NCI-H146 (cell line): Measurements from ENCODE around the gene OSCP1.

ENCODE experiments used
- DNase-seq: peaks from one replicate; lab custom pipeline; 2025; lab: John Stamatoyannopoulos, UW

The OSCP1 gene

GRCh38 chr1:36447450-36447849, 2.8 kb downstream of the OSCP1 start:
- no peak for DNase-seq

- no peak for DNase-seq
Measured at GRCh38 chr1:36446746-36447145, 3.5 kb downstream of the OSCP1 start.

GRCh38 chr1:36446271-36446670, 4.0 kb downstream of the OSCP1 start:
- peak; percentile 5 for DNase-seq

- no peak for DNase-seq
Measured at GRCh38 chr1:36443297-36443696, 7.0 kb downstream of the OSCP1 start.

- DNase-seq, result no peak
Measured at GRCh38 chr1:36442337-36442736, 7.9 kb downstream of the OSCP1 start.

- DNase-seq, result no peak
Measured at GRCh38 chr1:36440646-36441045, 9.6 kb downstream of the OSCP1 start.

- DNase-seq, result no peak
Measured at GRCh38 chr1:36440044-36440443, 10.2 kb downstream of the OSCP1 start.

GRCh38 chr1:36438715-36439114, 11.5 kb downstream of the OSCP1 start:
- DNase-seq, result no peak

GRCh38 chr1:36436821-36437220, 13.4 kb downstream of the OSCP1 start:
- no peak for DNase-seq

- DNase-seq, result no peak
Measured at GRCh38 chr1:36433102-36433501, 17.1 kb downstream of the OSCP1 start.

- DNase-seq, result no peak
Measured at GRCh38 chr1:36432616-36433015, 17.6 kb downstream of the OSCP1 start.

GRCh38 chr1:36425791-36426190, 24.5 kb downstream of the OSCP1 start:
- no peak for DNase-seq

GRCh38 chr1:36421649-36422048, 28.6 kb downstream of the OSCP1 start:
- no peak for DNase-seq

GRCh38 chr1:36420836-36421317, 29.4 kb downstream of the OSCP1 start:
- peak; percentile 55 for DNase-seq

GRCh38 chr1:36420409-36420808, 29.8 kb downstream of the OSCP1 start:
- no peak for DNase-seq

- no peak for DNase-seq
Measured at GRCh38 chr1:36419569-36419968, 30.7 kb downstream of the OSCP1 start.

- no peak for DNase-seq
Measured at GRCh38 chr1:36419140-36419539, 31.1 kb downstream of the OSCP1 start.

- no peak for DNase-seq
Measured at GRCh38 chr1:36417931-36418330, 32.3 kb downstream of the OSCP1 start.

- DNase-seq, result no peak
Measured at GRCh38 chr1:36415661-36416326, 34.5 kb downstream of the OSCP1 start.

GRCh38 chr1:36414384-36414783, 35.9 kb downstream of the OSCP1 start:
- no peak for DNase-seq

GRCh38 chr1:36411674-36412648, 38.3 kb downstream of the OSCP1 start:
- peak; percentile 40 for DNase-seq

GRCh38 chr1:36408479-36408878, 41.8 kb downstream of the OSCP1 start:
- no peak for DNase-seq

- no peak for DNase-seq
Measured at GRCh38 chr1:36406440-36406839, 43.8 kb downstream of the OSCP1 start.
